ENCODE measurements around the gene GPN3. TPM values are rescaled to one million over a fixed set of nuclear protein-coding genes. Genes with fewer than 3 reads are reported as not detected.
"Not testable (repeated sequence)": the region's sequence is repeated elsewhere in the genome, so short reads cannot be mapped to it uniquely, and the experiment has no call there.

GPN3 gene
- total and polyA plus RNA-seq, 2 donors (not counting 1 experiment from before 2014, with no cell fraction given), result 6.7 to 13.4 TPM

- no peaks in the 10 kb centered on the region for H4K20me1 ChIP-seq (ENCODE audit: control insufficient read depth, insufficient read depth, low read length, poor library complexity, severe bottlenecking)
- intact Hi-C loops (cut with micrococcal nuclease), result no loop called here
- peaks cover 6 to 9% of the 10 kb centered on the region in 2 donors for H3K4me1 ChIP-seq (ENCODE audit: control insufficient read depth in 2 of 2, insufficient read depth in 2 of 2, low read length in 2 of 2)
- Mint-ChIP-seq H3K4me3 (no peak overlapping the region), H3K4me1 (peaks cover 9% of the 10 kb centered on the region), H3K9me3 (ENCODE audit: insufficient read depth) (no peaks in the 10 kb centered on the region), H3K27ac (no peak overlapping the region), H3K27me3 (peaks cover 7% of the 10 kb centered on the region)
- H2AFZ ChIP-seq (ENCODE audit: insufficient read depth, low read depth, low read length, poor library complexity, severe bottlenecking), result no peak overlapping the region
- H3K9me3 ChIP-seq (ENCODE audit: control extremely low read depth in 1 of 3, control insufficient read depth in 2 of 3, insufficient read depth in 1 of 3, low read length in 2 of 3), result no peaks in the 10 kb centered on the region
- 67% methylated on average over 1 of the region's 4 CpGs for WGBS (ENCODE audit: insufficient coverage)
- no peaks in the 10 kb centered on the region for H3K27me3 ChIP-seq (replicated peaks in 1 of 4; ENCODE audit: control extremely low read depth in 1 of 4, control insufficient read depth in 3 of 4, insufficient read depth in 4 of 4, low read length in 3 of 4)
- H3K9ac ChIP-seq (ENCODE audit: low read length), result no peak overlapping the region
- DNase-seq (no peak), ATAC-seq (ENCODE audit: low read depth) (no peak)
- TF ChIP-seq EZH2 (IDR thresholded peaks at IDR 0.05; ENCODE audit: borderline replicate concordance, insufficient read depth, low read depth, low read length, poor library complexity, severe bottlenecking) (no peak), CTCF (IDR thresholded peaks at IDR 0.05) (no peak)
- CTCF ChIA-PET, result interaction anchor here (3.1 kb wide), 1 partner anchor 9 kb away, joined by 23 read pairs; no protein-coding TSS in a partner anchor
- H3K4me2 ChIP-seq (replicated peaks; ENCODE audit: low read depth, low read length, poor library complexity, severe bottlenecking), result no peak overlapping the region
- H3K27ac ChIP-seq (ENCODE audit: low read length in 2 of 2), result no peak overlapping the region
- no peaks in the 10 kb centered on the region for H3K79me2 ChIP-seq (ENCODE audit: control insufficient read depth, insufficient read depth, low read length)
- no peaks in the 10 kb centered on the region for H3K36me3 ChIP-seq (replicated peaks in 1 of 2; ENCODE audit: control extremely low read depth in 1 of 2, control insufficient read depth in 1 of 2, extremely low read depth in 1 of 2, insufficient read depth in 2 of 2, low read length in 1 of 2)
- POLR2A ChIA-PET, result no interaction called here
- H3K4me3 ChIP-seq (ENCODE audit: control extremely low read depth in 1 of 5, extremely low read depth in 1 of 5, insufficient read depth in 1 of 5, low read depth in 2 of 5, low read length in 4 of 5), result no peak overlapping the region
Measured at GRCh38 chr12:110421701-110422100, 46.4 kb downstream of the GPN3 start.

- Histone ChIP-seq H3K36me3 (replicated peaks in 1 of 2; ENCODE audit: control extremely low read depth in 1 of 2, control insufficient read depth in 1 of 2, extremely low read depth in 1 of 2, insufficient read depth in 2 of 2, low read length in 1 of 2) (no peaks in the 10 kb centered on the region), H3K4me3 (ENCODE audit: control extremely low read depth in 1 of 5, extremely low read depth in 1 of 5, insufficient read depth in 1 of 5, low read depth in 2 of 5, low read length in 4 of 5) (no peak overlapping the region), H2AFZ (ENCODE audit: insufficient read depth, low read depth, low read length, poor library complexity, severe bottlenecking) (no peak overlapping the region), H3K27ac (ENCODE audit: low read length in 2 of 2) (no peak overlapping the region), H3K79me2 (ENCODE audit: control insufficient read depth, insufficient read depth, low read length) (no peaks in the 10 kb centered on the region), H4K20me1 (ENCODE audit: control insufficient read depth, insufficient read depth, low read length, poor library complexity, severe bottlenecking) (no peaks in the 10 kb centered on the region), H3K27me3 (replicated peaks in 1 of 4; ENCODE audit: control extremely low read depth in 1 of 4, control insufficient read depth in 3 of 4, insufficient read depth in 4 of 4, low read length in 3 of 4) (no peaks in the 10 kb centered on the region), H3K4me2 (replicated peaks; ENCODE audit: low read depth, low read length, poor library complexity, severe bottlenecking) (no peak overlapping the region), H3K9ac (ENCODE audit: low read length) (no peak overlapping the region), H3K9me3 (ENCODE audit: control extremely low read depth in 1 of 3, control insufficient read depth in 2 of 3, insufficient read depth in 1 of 3, low read length in 2 of 3) (no peaks in the 10 kb centered on the region), H3K4me1 (ENCODE audit: control insufficient read depth in 2 of 2, insufficient read depth in 2 of 2, low read length in 2 of 2) (peaks cover 6 to 9% of the 10 kb centered on the region in 2 donors)
- H3K4me1 Mint-ChIP-seq, result peaks cover 9% of the 10 kb centered on the region
- ATAC-seq (ENCODE audit: low read depth) (no peak), DNase-seq (no peak)
- H3K27me3 Mint-ChIP-seq, result peaks cover 7% of the 10 kb centered on the region
- intact Hi-C loops (cut with micrococcal nuclease), result no loop called here
- CTCF ChIA-PET, result interaction anchor here (1.2 to 3.1 kb wide), 2 partner anchors 9 to 10 kb away, joined by 3 to 23 read pairs; no protein-coding TSS in a partner anchor
- no peaks in the 10 kb centered on the region for H3K9me3 Mint-ChIP-seq (ENCODE audit: insufficient read depth)
- H3K27ac Mint-ChIP-seq, result no peak overlapping the region
- POLR2A ChIA-PET, result no interaction called here
- H3K4me3 Mint-ChIP-seq, result no peak overlapping the region
- TF ChIP-seq CTCF (IDR thresholded peaks at IDR 0.05) (no peak), EZH2 (IDR thresholded peaks at IDR 0.05; ENCODE audit: borderline replicate concordance, insufficient read depth, low read depth, low read length, poor library complexity, severe bottlenecking) (no peak)
- WGBS (ENCODE audit: insufficient coverage), result no CpG with 5 or more reads among the region's 3 CpGs
Measured at GRCh38 chr12:110421159-110421661, 46.8 kb downstream of the GPN3 start.

GRCh38 chr12:110420644-110421043 lies 47.4 kb downstream of the GPN3 start:
- H3K9ac ChIP-seq (ENCODE audit: low read length); ATAC-seq (ENCODE audit: low read depth): not testable (repeated sequence)
- WGBS (ENCODE audit: insufficient coverage), result no CpG with 5 or more reads among the region's 1 CpG

More at GRCh38 chr12:110420644-110421043, 47.4 kb downstream of the GPN3 start:
- H3K4me1 ChIP-seq (ENCODE audit: control insufficient read depth in 2 of 2, insufficient read depth in 2 of 2, low read length in 2 of 2); DNase-seq; intact Hi-C loops (cut with micrococcal nuclease); H3K4me3 ChIP-seq (ENCODE audit: control extremely low read depth in 1 of 5, extremely low read depth in 1 of 5, insufficient read depth in 1 of 5, low read depth in 2 of 5, low read length in 4 of 5); H3K9me3 Mint-ChIP-seq (ENCODE audit: insufficient read depth); H3K4me1 Mint-ChIP-seq; H3K27ac Mint-ChIP-seq; H3K4me2 ChIP-seq (replicated peaks; ENCODE audit: low read depth, low read length, poor library complexity, severe bottlenecking); H3K27me3 Mint-ChIP-seq; H3K4me3 Mint-ChIP-seq; H4K20me1 ChIP-seq (ENCODE audit: control insufficient read depth, insufficient read depth, low read length, poor library complexity, severe bottlenecking); H3K36me3 ChIP-seq (replicated peaks in 1 of 2; ENCODE audit: control extremely low read depth in 1 of 2, control insufficient read depth in 1 of 2, extremely low read depth in 1 of 2, insufficient read depth in 2 of 2, low read length in 1 of 2); H3K27me3 ChIP-seq (replicated peaks in 1 of 4; ENCODE audit: control extremely low read depth in 1 of 4, control insufficient read depth in 3 of 4, insufficient read depth in 4 of 4, low read length in 3 of 4); H3K27ac ChIP-seq (ENCODE audit: low read length in 2 of 2); H3K79me2 ChIP-seq (ENCODE audit: control insufficient read depth, insufficient read depth, low read length); H2AFZ ChIP-seq (ENCODE audit: insufficient read depth, low read depth, low read length, poor library complexity, severe bottlenecking); H3K9me3 ChIP-seq (ENCODE audit: control extremely low read depth in 1 of 3, control insufficient read depth in 2 of 3, insufficient read depth in 1 of 3, low read length in 2 of 3); POLR2A ChIA-PET: not testable (repeated sequence)
- CTCF ChIA-PET, result interaction anchor here (1.2 to 3.1 kb wide), 2 partner anchors 9 to 10 kb away, joined by 3 to 23 read pairs; no protein-coding TSS in a partner anchor
